Left ventricle myocardium superior (tissue), 1 donor: ENCODE results near the gene ASB13. TPM values are rescaled to one million over a fixed set of nuclear protein-coding genes. Genes with fewer than 3 reads are reported as not detected.

Experiments
- ATAC-seq: fragments of 200-7000 bp; cut with Tn5 transposase; one replicate; pipeline ENCODE4 v1.9.1; 2020; ENCODE audit warnings: mild to moderate bottlenecking, moderate library complexity
- DNase-seq: peaks from one replicate; pipeline ENCODE4 v3.0.0-alpha.2; 2020
- intact Hi-C: fragments of 100-400 bp; cut with micrococcal nuclease; formaldehyde crosslinking; loops from one replicate; pipeline ENCODE4 v1.11.0; 2022
- total RNA-seq: library from RNA; stranded (reverse); fragmentation: NEBNext Ultra II Directional; extraction: Animal tissue kit (Norgen Biotek cat#: 25700); gene quantifications from one replicate; pipeline ENCODE4 v1.2.1, GENCODE V29; 2021
- donor health status: DM: no; HTN: yes; CAD: no; lungs with severe emphysema.

The ASB13 gene
- total RNA-seq, 1 donor from 2014 or later: 16.4 TPM

- ATAC-seq: no peak
- DNase-seq: no peak
- intact Hi-C loops: no loop called here
These were observed 15.6 kb downstream of the ASB13 start for GRCh38 chr10:5650664-5651387.

GRCh38 chr10:5649746-5650145 lies 16.6 kb downstream of the ASB13 start:
- intact Hi-C loops: no loop called here
- ATAC-seq (no peak), DNase-seq (no peak)

- ATAC-seq (no peak), DNase-seq (no peak)
- intact Hi-C loops: no loop called here
These were observed 17.6 kb downstream of the ASB13 start for GRCh38 chr10:5648494-5649457.

GRCh38 chr10:5647507-5648240 lies 18.7 kb downstream of the ASB13 start:
- no peak for DNase-seq
- ATAC-seq: no peak
- intact Hi-C loops: no loop called here

GRCh38 chr10:5645944-5646617 lies 20.3 kb downstream of the ASB13 start:
- intact Hi-C loops: no loop called here
- DNase-seq: peak; percentile 54
- peak; percentile 80 for ATAC-seq

- intact Hi-C loops: no loop called here
- ATAC-seq (peak; percentile 71), DNase-seq (no peak)
These were observed 21.0 kb downstream of the ASB13 start for GRCh38 chr10:5645375-5645774.

GRCh38 chr10:5644930-5645329 lies 21.5 kb downstream of the ASB13 start:
- ATAC-seq: no peak

GRCh38 chr10:5643346-5644067 lies 22.9 kb downstream of the ASB13 start:
- peak; percentile 52 for ATAC-seq

More at GRCh38 chr10:5644930-5645329, 21.5 kb downstream of the ASB13 start:
- DNase-seq: no peak
- intact Hi-C loops: no loop called here

GRCh38 chr10:5641501-5641900 lies 24.9 kb downstream of the ASB13 start:
- ATAC-seq: no peak
- no peak for DNase-seq
- intact Hi-C loops: no loop called here

More at GRCh38 chr10:5643346-5644067, 22.9 kb downstream of the ASB13 start:
- intact Hi-C loops: no loop called here
- no peak for DNase-seq

GRCh38 chr10:5640501-5640900 lies 25.9 kb downstream of the ASB13 start:
- intact Hi-C loops: no loop called here
- ATAC-seq (no peak), DNase-seq (no peak)

GRCh38 chr10:5640036-5640435 lies 26.4 kb downstream of the ASB13 start:
- DNase-seq: no peak
- ATAC-seq: no peak
- intact Hi-C loops: no loop called here

GRCh38 chr10:5639066-5639465 lies 27.3 kb downstream of the ASB13 start:
- DNase-seq: no peak
- intact Hi-C loops: no loop called here
- ATAC-seq: no peak

GRCh38 chr10:5638494-5638893 lies 27.9 kb downstream of the ASB13 start:
- intact Hi-C loops: no loop called here
- ATAC-seq (no peak), DNase-seq (no peak)

- DNase-seq (no peak), ATAC-seq (no peak)
- intact Hi-C loops: no loop called here
These were observed 31.5 kb downstream of the ASB13 start for GRCh38 chr10:5634918-5635317.

- ATAC-seq: no peak
- no peak for DNase-seq
- intact Hi-C loops: no loop called here
These were observed 33.1 kb downstream of the ASB13 start for GRCh38 chr10:5633166-5633749.

- intact Hi-C loops: no loop called here
- DNase-seq: no peak
- peak; percentile 27 for ATAC-seq
These were observed 33.9 kb downstream of the ASB13 start for GRCh38 chr10:5632446-5632845.

GRCh38 chr10:5631936-5632335 lies 34.5 kb downstream of the ASB13 start:
- ATAC-seq (peak; percentile 19), DNase-seq (no peak)
- intact Hi-C loops: no loop called here

GRCh38 chr10:5630112-5630436 lies 36.3 kb downstream of the ASB13 start:
- intact Hi-C loops: no loop called here
- ATAC-seq (no peak), DNase-seq (no peak)
